ENCODE data around the gene C11orf21.

C11orf21 gene

DNA sequence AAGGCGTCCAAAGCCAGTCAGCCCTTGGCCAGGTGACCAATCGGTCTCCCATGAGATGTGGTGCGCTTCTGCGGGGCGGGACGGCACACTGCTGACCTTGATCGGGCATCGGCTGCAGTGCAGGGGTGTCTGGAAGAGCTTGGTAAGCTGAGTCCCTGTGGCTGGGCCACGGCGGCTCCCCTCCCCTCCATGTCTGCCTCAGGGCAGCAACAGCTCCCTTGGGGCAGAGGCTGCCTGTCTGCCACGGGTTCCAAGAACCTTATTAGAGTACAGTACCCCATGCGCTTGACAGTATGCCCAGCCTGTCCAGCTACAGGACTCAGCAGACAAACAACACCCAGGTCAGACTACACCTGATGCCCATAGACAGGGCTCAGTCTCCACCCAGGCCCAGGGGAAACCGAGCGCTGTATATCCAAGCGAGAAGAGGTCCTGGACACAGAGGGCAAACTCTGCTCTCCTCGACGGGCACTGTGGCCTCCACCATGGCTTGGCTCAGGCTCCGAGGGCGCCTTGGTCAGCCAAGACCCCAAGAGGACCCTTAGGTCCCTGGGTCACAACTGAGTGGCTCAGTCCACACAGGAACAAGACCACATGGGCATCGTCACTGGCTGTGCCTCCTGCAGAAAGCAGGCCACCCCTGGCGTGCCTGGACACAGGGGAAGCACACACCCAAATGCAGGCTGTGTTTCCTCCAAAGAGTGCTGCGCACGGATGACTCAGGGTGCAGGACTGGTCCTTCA is 19.0 kb upstream of the C11orf21 start:
- no peak for DNase-seq

DNA sequence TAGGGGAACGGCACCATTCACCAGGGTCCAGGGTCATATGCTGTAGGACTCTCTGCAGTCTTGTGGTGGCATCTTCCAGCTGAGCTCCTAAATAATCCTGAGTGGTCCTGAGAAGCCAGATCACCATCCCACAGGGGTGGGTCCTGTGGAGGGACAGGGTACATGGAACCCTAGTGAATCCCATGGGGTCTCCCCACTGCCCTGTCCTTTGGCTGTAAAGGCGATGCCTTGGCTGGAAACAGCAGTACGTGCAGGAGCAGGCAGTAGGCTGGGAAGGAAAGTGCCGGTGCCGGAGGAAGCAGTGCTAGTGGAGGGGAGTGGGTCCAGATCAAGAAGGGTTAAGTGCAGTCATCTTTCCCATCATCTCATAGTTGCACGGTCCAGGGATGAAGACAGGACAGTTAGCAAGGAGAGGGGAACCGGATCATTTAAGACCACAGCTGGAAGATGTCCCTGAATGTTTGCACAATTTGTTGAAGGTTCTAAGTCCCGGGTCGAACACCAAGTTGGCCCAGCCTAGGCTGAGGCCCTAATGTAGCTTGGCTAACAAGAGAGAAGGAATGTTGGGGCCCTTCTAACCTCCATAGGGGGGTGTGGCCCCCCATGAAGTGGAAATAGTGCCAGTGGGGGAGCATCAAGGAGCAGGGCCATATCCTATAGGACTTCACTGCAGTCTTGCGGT is 18.2 kb upstream of the C11orf21 start:
- no peak for DNase-seq

DNA sequence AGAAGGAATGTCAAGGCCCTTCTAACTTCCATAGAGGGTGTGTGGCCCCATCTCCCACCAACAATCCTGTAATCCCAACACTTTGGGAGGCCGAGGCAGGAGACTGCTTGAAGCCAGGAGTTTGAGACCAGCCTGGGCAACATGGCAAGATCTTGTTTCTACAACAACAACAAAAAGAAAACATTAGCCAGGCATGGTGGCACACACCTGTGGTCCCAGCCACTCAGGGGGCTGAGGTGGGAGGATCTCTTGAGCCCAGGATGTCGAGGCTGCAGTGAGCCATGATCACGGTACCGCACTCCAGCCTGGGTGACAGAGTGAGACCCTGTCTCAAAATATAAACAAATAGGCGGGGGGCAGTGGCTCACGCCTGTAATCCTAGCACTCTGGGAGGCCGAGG is 17.0 kb upstream of the C11orf21 start:
- DNase-seq: no peak

DNA sequence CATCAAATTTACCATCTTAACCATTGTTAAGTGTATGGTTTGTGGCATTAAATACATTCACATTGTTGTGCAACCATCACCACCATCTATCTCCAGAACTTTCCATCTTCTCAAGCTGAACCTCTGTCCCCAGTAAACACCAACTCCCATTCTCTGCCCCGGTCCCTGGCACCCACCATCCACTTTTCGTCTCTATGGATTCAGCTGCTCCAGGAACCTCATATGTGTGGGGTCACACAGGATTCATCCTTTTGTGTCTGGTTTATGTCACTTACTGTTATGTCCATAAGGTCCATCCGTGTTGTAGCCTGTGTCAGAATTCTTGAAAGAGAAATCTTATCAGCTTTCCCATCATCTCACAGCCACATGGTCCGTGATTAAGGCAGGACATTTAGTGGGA is 16.4 kb upstream of the C11orf21 start:
- no peak for DNase-seq

DNA sequence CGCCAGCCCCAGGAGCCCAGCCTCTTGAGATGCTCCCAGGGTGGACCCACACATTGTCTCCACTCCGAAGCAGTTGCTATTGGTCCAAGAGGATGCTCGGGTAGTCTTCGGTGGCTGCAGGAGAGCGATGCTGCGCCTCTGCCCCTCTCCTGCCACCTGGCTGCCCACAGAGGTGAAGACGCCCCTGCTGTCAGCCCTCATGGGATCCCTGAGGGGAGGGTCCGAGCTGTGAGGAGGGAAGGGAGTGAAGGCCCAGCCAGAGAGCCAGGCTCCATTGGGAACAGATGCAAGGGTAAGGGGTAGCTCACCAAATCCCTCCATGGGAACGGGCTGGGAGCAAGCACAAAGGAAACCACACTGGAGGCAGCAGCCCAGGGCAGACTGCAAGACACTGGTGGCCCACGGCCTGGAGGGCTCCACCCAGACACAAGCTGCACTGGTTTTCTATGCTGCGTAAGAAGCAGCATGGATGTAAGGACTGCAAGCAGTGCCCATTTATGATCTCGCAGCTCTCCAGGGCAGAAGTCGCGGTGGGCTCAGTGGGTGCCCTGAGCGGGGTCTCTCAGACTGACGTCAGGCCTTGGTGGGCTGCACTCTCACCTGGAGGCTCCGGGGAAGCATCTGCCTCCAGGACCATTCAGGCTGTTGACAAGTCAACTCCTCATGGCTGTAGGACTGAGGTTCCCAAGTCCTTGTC is 15.8 kb upstream of the C11orf21 start:
- no peak for DNase-seq

DNA sequence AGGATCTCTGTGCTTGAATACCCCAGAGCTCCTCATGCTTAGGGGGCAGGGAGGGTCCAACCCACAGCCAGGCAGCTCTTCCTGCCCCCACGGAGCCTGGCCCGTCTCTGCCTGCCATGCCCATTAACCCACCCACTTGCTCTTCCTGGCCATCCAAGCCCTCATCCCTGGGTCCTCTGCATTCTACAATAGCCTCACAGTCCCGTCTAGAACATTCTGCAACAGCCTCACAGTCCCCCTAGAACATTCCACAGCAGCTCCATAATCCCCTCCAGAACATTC is 15.2 kb upstream of the C11orf21 start:
- no peak for DNase-seq

DNA sequence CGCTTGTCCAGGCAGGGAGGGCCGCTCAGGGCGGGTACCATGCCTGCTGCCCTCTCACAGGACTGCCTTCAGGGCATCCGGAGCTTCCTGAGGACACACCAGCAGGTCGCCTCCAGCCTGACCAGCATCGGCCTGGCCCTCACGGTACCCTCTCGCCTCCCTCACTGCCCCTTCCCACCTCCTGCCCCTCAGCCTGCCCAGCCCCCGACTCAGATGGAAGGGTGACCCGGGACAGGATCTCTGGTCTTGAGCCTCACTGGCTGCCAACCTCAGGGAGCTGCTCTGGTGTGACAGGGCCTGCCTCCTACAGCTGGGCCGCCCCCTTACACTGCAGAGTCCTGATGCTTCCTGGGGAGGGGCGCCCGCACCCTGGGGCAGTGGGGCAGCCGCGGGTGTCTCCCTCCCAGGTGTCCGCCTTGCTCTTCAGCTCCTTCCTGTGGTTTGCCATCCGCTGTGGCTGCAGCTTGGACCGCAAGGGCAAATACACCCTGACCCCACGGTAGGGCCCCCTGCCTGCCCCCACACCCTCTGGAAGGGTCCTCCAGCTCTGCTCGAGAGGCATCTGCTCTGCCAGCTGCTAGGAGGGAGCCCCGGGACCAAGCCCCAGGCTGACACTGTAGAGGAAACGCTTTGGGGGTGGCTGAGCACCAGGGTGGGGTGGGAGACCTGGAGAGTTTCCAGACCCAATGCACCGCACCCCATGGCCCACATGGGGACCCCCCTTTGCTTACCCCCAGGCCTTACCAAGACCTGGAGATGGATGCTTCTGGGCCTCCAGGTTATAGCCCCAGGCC is 14.6 kb upstream of the C11orf21 start:
- no peak for DNase-seq

DNA sequence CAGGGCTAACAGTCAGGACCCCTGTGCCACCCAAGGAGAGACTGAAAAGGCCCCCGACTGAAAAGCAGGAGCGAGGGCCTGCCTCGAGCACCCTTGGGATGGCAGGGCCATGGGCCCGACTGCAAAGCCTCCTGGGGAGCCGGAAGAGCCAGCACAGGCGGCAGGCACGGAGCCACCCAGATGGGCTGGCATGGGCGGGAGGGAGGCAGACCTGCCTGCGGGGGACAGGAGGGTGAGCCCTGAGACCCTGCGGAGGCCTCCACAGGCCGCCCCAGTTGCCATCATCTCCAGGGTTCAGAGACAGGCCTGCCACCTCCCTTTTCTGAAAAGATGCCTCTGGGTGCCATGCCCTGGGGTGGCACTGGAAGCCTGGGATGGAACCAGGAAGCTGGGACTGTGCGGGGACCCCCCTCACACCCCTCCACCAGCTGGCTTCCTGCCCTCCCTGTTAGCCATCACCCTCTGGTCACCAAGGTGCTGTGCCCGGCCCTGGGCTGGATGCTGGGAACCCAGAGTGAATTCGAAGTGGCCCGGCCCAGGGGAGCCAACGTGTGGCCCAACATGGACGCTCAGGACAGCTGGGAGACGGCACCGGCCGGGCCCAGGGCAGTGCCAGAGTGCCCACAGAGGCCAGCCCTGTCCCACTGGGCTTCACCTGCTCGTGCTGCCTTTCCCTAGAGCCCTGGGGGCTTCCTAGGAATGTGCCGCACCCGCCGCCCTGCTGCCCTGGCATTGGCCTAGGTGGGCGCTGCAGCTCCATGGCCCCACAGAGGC is 13.9 kb upstream of the C11orf21 start:
- DNase-seq: no peak

DNA sequence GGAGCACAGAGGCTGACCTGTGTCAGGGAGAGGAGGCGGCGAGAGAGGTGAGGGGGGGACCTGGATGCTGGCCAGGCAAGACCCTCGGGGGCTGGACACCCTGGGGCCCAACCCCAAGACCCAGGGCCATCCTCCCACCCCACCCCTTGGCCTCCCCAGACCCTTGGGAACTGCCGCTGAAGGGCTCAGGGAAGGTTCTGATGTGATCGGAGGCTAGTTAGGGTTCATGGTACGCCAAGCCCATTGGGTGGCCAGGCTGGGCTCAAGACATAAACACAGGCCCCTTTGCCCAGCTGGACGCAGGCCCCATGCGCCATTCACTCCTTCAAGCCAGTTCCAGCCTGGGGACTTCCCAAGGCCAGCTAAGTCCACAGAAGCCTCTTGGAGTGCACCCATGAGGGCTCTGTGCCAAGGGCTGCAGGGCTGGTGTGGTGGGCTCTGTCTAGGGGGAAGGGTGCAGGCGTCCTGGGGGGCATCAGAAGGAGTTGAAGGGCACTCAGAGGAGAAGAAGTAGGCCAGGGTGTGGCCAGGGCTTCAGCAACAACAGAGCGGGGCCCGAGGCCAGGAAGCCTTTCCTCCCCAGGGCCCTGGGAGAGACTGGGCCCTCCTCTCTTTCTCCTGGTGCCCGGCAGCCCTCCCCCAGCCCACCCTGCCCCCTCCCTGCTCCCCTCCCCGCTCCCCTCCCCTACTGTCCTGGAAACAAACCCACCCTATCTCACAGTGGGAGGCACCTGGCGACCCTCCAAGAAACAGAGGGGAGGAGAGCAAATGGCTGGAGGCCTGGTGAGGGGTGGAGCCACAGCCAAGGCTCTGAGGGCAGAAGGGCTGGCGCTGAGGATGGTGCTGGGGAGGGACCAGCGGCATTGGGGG is 13.0 kb upstream of the C11orf21 start:
- no peak for DNase-seq

DNA sequence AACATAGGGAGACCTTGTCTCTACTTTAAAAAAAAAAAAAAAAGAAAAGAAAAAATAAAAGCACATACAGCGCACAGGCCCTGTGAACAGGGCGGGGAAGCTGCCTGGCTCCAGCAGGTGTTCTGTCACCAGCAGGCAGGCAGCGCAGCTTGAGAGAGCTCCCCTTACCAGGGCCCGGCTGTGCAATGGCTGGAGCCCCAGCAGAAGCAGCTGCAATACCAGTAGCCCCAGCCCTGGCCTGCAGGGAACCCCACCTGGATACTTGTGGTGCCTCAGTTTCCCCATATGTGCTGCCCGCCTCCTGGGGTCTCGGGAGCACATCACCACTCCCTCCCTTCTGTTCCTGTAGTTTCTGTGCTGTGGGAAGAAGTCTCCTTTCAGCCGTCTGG is 12.4 kb upstream of the C11orf21 start:
- DNase-seq: no peak

DNA sequence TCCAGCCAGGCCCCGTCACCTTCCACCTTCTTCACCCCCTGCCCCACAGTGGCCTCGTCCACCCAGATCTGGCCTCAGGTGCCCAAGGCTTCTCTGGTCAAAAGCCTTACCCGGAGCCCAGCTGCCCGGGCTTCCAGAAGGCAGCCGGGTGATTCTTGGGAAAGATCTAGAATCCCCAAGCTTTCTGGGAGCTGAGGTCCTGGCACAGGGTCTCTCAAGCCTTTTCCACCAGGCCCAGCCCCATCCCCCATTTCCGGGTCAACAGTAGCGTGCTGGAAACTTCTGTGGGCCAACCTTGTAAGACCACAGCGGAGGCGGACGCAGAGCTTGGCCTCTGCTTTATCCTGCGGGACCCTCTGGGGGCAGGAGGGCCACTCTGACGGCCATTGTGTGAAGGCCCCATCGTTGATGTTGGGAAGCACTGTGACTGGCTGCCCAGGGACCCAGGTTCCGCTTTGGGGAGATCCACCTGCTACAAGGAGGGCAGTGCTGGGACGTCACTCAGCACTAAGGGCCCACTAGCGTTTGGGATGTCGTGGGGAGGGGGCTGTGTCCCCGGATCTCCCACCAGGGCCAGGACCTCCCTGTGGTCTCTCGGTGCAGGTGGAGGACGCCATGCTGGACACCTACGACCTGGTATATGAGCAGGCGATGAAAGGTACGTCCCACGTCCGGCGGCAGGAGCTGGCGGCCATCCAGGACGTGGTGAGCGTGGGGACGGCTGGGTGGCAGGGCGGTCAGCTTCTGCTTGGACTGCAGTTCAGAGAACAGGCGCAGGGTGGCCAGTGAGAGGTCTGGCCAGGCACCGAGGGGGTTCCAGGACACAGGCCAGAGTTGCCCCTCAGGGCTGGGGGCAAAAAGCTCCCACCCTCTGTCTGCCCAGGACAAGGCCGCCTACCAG is 11.6 kb upstream of the C11orf21 start:
- no peak for DNase-seq

DNA sequence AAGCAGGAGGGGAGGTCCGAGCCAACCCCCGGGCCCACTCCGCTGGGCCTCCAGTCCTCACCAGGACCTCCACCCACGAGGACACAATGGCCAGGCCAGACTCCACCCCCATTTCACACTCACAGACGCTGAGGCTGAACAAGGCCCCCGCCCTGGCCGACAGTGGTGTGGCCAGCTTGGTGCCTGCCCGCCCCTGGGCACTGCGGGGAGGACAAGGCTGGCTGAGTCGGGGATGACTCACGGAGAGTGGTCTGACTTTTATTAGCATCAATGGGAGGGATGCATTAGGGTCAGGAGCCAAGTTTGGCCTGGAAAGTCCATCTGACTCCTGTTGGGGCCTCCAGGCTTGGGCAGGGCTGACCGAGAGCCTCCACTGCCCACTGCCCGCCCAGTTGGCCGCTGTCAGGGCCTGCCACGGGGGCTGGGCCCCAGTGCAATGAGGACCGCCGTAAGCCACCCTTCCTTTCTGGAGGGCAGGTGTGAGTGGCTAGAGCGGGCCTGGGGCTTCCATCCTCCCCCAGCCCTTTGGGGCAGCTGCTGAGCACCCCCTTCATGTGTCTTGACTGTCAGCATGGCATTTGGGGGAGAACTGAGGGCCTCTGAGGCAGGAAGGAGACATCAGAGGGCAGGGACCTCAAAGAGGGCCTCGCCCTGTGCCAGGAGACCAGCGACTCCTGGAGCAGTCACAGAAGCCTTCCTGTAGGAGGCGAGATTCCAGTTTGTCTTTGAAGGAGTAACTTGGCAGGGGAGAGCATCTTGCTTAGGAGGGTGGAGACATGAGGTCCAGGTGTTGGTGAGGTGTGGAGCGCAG is 10.7 kb upstream of the C11orf21 start:
- DNase-seq: no peak

DNA sequence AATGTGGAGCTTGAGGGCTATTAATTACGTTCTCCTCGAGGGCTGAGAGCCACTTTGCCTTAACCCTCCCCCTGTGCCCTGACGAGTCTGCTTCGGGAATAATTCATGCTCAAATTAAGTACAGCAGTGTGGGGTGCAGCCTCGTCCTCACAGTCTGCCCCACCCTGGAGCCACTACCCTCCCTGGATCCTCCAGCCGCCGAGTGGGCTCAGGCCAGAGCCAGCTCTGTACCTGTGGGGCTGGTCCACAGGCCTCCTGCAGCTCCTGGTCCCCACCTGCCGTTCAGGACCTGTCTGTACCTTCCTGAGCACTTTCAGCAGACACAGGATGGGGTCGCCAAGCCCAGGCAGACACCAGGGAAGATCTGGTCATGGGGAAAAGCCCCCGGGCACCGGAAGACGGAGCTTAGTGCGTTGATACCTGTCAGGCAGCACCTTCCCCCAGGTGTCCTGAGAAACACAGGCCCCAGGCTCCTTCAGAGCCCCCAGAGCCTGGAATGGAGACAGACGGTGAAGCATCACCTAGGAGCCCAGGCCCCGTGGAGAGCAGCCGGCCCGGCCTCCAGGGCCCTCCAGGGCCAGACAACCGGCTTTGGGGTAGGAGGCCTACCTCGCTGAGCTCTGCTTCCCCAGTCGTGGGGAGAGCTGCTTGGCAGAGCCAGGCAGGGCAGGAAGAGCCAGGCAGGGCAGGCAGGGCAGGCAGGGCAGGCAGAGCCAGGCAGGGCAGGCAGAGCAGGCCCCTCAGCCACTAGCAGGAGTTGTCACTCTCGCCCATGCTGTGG is 9.8 kb upstream of the C11orf21 start:
- DNase-seq: no peak

DNA sequence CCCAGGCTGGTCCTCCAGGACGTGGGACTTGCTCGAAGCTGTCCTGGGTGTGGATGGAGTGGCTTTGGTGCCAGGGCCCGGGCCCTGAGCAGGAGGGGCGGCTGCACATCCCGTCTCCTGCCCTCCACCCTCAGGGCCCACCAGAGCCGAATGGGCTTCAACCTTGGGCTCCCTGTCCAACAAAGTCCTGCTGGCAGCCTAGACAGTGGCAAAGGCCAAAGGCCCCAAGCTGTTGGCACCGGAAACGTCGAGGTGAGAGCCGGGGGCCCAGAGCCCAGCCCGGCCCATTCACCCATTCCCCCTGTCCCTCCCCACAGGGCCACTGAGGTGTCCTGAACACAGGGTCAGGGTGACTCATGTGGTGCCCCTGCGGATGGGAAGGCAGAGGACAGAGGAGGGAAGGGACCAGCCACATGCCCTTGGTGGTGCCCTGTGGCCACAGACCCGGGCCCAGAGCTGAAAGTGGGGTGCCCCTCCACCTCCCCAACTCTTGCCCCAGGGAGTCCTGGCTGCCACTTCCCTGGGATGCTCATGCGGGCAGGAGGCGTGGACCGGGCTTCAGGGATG is 9.2 kb upstream of the C11orf21 start:
- DNase-seq: no peak

DNA sequence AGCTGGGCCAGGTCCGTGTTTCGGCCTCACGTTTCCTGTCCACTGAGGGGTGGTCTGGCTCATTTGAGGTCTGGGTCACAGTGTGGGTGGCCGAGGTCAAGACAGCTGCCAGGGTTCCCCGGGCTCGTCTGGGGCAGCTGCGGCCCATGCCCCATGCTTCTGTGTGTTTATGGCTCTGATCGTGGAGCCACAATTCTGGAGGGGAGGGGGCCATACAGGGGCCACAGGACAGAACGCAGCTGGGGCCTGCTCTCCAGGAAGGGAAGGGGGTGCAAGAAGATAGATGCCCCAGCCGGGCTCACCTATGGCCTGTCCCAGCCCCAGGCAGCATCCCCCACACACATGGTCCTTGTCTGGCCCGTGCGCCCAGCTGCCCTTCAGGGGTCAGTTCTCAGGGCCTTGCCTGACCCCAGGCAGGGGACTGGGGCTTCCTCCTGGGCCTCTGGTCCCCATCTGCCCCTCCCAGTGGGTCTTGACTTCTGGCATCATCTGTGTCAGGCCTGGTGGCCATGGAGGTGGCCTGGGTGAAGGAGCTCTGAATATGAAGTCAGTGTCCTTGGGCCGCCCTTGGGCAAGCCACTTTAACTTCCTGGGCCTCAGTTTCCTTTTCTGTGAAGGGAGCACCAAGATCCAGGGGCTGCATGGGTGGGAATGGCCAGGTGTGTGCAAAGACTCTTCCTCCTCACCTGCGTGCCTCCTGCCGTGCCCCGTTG is 8.5 kb upstream of the C11orf21 start:
- DNase-seq: no peak

DNA sequence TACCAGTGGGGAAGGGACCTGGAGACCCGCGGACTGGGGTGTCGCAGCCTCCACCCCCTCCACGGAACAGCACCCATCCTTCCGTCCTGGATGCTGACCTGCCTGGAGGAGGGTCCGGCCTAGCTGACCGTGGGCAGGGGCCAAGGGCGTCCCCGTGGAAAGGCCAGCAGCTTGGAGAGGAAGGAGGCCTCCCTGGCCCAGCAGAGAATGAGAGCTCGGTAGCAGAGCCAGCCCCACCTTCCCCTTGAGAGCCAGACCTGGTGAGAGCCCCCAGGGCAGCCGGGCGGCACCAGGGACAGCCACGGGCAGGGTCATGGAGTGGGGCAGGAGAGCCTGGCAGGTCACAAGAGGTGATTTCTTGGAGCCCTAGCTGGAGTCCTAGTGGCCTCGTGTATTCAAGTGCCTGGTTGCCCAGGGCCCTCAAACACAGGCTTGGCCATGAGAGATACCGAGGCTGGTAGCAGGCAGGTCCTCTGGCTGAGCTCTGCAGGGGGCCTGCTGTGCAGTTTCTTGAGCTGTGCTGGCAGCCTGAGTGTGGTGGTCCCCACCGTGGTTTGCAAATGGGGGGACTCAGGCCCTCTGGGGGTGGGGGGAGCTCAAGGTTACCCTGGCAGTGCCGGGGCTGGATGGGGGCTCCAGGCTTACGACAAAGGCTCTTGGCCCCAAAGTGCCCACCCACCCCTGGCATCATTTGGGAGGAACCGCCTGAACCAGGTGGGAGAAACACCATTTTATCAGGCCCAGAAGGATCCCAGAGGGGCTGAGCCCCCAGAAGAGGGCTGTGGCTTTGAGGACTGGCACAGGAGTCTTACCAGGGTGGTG is 7.7 kb upstream of the C11orf21 start:
- DNase-seq: no peak

DNA sequence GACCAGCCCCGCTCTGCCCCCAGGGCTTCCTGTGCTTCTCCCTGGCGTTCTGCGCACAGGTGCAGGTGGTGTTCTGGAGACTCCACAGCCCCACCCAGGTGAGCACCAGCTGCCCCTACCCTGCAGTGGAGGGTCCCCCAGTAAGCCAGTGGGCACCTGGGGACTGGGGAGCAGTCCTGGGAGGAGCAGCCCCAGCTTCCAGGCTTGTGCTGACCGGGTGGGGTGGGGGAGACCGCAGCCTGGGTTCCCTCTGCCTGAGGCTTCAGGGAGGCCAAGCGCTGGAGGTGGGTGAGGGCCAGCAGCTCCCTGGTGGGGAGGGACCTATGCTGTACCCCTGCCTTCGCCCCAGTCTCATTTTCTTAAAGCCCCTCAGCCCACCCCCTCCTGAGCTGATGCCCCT is 7.0 kb upstream of the C11orf21 start:
- DNase-seq: no peak
